GM12878 (cell line): ENCODE results near the gene RDM1. TPM values are rescaled to one million over a fixed set of nuclear protein-coding genes. Genes with fewer than 3 reads are reported as not detected.

Experiments
- BCL11A ChIP-seq: IDR thresholded peaks from 2 replicates; pipeline ENCODE4 v1.6.1; 2011; ENCODE audit warnings: low read depth, low read length
- BHLHE40 ChIP-seq, 2 experiments: fragments of 450-650 bp in 1 of 2; IDR thresholded peaks; 2 replicates each; pipeline ENCODE4 v1.6.1; 2011 to 2017; ENCODE audit warnings: low read depth in 2 of 2, borderline replicate concordance in 1 of 2, improper control_type of control experiment in 1 of 2, low read length in 1 of 2, mild to moderate bottlenecking in 1 of 2
- EED ChIP-seq: sonication (generic); IDR thresholded peaks from 2 replicates; pipeline ENCODE4 v1.6.1; 2016; ENCODE audit warnings: antibody characterized with exemption, low read depth
- KLF5 ChIP-seq: fragments of 450-650 bp; IDR thresholded peaks from 2 replicates; pipeline ENCODE4 v1.6.1; 2014; ENCODE audit warnings: mild to moderate bottlenecking; ENCODE audit not compliant: partially characterized antibody
- NFYA ChIP-seq: IDR thresholded peaks from 2 replicates; pipeline ENCODE4 v1.6.1; 2011; ENCODE audit warnings: low read depth, mild to moderate bottlenecking, low read length, improper control_type of control experiment, borderline replicate concordance
- NR2C1 ChIP-seq: fragments of 450-650 bp; IDR thresholded peaks from 2 replicates; pipeline ENCODE4 v1.6.1; 2017; ENCODE audit warnings: antibody characterized with exemption, mild to moderate bottlenecking, moderate library complexity
- PAX8 ChIP-seq: fragments of 450-650 bp; IDR thresholded peaks from 2 replicates; pipeline ENCODE4 v1.6.1; 2017; ENCODE audit warnings: mild to moderate bottlenecking, moderate library complexity
- RFX5 ChIP-seq: IDR thresholded peaks from 2 replicates; pipeline ENCODE4 v1.6.1; 2011; ENCODE audit warnings: low read depth, low read length, improper control_type of control experiment
- RUNX3 ChIP-seq: IDR thresholded peaks from 2 replicates; pipeline ENCODE4 v1.6.1; 2012; ENCODE audit warnings: low read length, inconsistent platforms
- SRF ChIP-seq, 2 experiments: IDR thresholded peaks; 2 replicates each; pipeline ENCODE4 v1.6.1; 2011; ENCODE audit warnings: low read depth in 2 of 2, low read length in 2 of 2, mild to moderate bottlenecking in 1 of 2, moderate library complexity in 1 of 2
- STAT3 ChIP-seq: IDR thresholded peaks from 2 replicates; pipeline ENCODE4 v1.6.1; 2011; ENCODE audit warnings: low read depth, low read length, improper control_type of control experiment
- SUPT20H ChIP-seq: IDR thresholded peaks from 2 replicates; pipeline ENCODE4 v1.6.1; 2011; ENCODE audit warnings: low read depth, mild to moderate bottlenecking, low read length, moderate library complexity, borderline replicate concordance; ENCODE audit not compliant: control insufficient read depth
- TAF1 ChIP-seq: IDR thresholded peaks from 2 replicates; pipeline ENCODE4 v1.6.1; 2011; ENCODE audit warnings: mild to moderate bottlenecking, low read depth, low read length, borderline replicate concordance
- YBX1 ChIP-seq: fragments of 450-650 bp; IDR thresholded peaks from 2 replicates; pipeline ENCODE4 v1.6.1; 2016; ENCODE audit warnings: antibody characterized with exemption
- ZBED1 ChIP-seq: IDR thresholded peaks from 2 replicates; pipeline ENCODE4 v1.6.1; 2016; ENCODE audit warnings: borderline replicate concordance
- polyA plus RNA-seq, 11 experiments: library from polyadenylated mRNA; depleted of rRNA in 4 of 11; unstranded in 6 of 11; stranded (reverse) in 5 of 11; fragments of >200 nt; fragmentation: Nextera tagmentation in 4 of 11; fragmentation: Illumina TruSeq in 1 of 11; extraction: Ambion mirVana in 4 of 11; extraction: Trizol in 1 of 11; gene quantifications; 1 replicate in 1 of 11; 2 replicates in 10 of 11; pipeline versions ENCODE4 v1.2.1 to v1.2.3, GENCODE V29; 2011 to 2016; ENCODE audit warnings: inconsistent platforms in 2 of 11, missing spikeins in 2 of 11, low read depth in 1 of 11
- total RNA-seq, 4 experiments: library from RNA; depleted of rRNA in 3 of 4; stranded (reverse); fragments of >200 nt in 3 of 4; fragmentation: Illumina TruSeq in 1 of 4; extraction: Trizol in 1 of 4; gene quantifications; 2 replicates each; pipeline versions ENCODE4 v1.2.1 to v1.2.3, GENCODE V29; 2013 to 2021
- TF ChIP-seq, protein P1 (sequence below): fragments of 150-350 bp; IDR thresholded peaks from 2 replicates; pipeline ENCODE4 v1.6.1; 2016; ENCODE audit warnings: low read depth, low read length
- TF ChIP-seq, protein P2 (sequence below): fragments of 450-650 bp; conservative IDR thresholded peaks from 2 replicates; pipeline ENCODE4 v1.6.1; 2017; ENCODE audit warnings: mild to moderate bottlenecking, moderate library complexity
- TF ChIP-seq, protein P3 (sequence below): fragments of 450-650 bp; IDR thresholded peaks from 2 replicates; pipeline ENCODE4 v1.6.1; 2017; ENCODE audit warnings: low read depth, mild to moderate bottlenecking, moderate library complexity
- TF ChIP-seq, protein P4 (sequence below): fragments of 450-650 bp; formaldehyde crosslinking; IDR thresholded peaks from 2 replicates; pipeline ENCODE4 v1.4.0; 2020; ENCODE audit warnings: mild to moderate bottlenecking, moderate library complexity
- TF ChIP-seq, protein P5 (sequence below): fragments of 450-650 bp; IDR thresholded peaks from 2 replicates; pipeline ENCODE4 v1.6.1; 2014; ENCODE audit warnings: mild to moderate bottlenecking

Gene RDM1
- total and polyA plus RNA-seq, 10 of the 15 experiments (the other 5 are each of a cell fraction or from before 2014, with no cell fraction given), result 5.7 to 18.4 (median 10.7) TPM

DNA sequence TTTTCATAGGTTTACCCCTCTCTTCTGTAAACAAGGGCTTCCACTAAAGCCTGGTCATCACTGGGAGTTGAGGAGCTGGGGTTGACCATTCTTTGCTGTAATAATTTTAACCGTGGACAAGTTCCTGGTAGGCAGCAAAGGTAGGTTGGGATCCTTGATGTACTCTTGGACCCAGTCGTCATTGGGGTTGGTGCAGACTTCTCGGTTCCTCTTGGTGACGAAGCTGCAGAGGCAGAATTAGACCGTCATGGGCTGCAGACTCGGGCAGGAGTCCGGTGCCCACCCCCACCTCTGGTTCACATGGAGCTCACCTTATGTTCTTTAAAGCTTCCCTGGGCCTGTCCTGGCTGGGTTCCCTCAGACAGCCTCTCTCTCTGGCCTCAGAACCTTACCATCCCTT lies 46.9 kb upstream of the RDM1 start (continued):
- TF ChIP-seq EED (no peak), RUNX3 (no peak), STAT3 (no peak), SRF (IDR thresholded peaks at IDR 0.05; ENCODE audit: low read depth in 2 of 2, low read length in 2 of 2) (no peak), NR2C1 (no peak), YBX1 (no peak), BHLHE40 (IDR thresholded peaks at IDR 0.05; ENCODE audit: borderline replicate concordance in 1 of 2, low read depth in 2 of 2, low read length in 1 of 2) (no peak), PAX8 (no peak), RFX5 (no peak), NFYA (no peak), TAF1 (no peak), ZBED1 (no peak), BCL11A (0 out of 2 replicates have a peak, but pooled peaks have one; percentile 14), SUPT20H (no peak), KLF5 (no peak)
- TF ChIP-seq, protein P1, sequence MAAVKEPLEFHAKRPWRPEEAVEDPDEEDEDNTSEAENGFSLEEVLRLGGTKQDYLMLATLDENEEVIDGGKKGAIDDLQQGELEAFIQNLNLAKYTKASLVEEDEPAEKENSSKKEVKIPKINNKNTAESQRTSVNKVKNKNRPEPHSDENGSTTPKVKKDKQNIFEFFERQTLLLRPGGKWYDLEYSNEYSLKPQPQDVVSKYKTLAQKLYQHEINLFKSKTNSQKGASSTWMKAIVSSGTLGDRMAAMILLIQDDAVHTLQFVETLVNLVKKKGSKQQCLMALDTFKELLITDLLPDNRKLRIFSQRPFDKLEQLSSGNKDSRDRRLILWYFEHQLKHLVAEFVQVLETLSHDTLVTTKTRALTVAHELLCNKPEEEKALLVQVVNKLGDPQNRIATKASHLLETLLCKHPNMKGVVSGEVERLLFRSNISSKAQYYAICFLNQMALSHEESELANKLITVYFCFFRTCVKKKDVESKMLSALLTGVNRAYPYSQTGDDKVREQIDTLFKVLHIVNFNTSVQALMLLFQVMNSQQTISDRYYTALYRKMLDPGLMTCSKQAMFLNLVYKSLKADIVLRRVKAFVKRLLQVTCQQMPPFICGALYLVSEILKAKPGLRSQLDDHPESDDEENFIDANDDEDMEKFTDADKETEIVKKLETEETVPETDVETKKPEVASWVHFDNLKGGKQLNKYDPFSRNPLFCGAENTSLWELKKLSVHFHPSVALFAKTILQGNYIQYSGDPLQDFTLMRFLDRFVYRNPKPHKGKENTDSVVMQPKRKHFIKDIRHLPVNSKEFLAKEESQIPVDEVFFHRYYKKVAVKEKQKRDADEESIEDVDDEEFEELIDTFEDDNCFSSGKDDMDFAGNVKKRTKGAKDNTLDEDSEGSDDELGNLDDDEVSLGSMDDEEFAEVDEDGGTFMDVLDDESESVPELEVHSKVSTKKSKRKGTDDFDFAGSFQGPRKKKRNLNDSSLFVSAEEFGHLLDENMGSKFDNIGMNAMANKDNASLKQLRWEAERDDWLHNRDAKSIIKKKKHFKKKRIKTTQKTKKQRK, result no peak
- TF ChIP-seq, protein P2, sequence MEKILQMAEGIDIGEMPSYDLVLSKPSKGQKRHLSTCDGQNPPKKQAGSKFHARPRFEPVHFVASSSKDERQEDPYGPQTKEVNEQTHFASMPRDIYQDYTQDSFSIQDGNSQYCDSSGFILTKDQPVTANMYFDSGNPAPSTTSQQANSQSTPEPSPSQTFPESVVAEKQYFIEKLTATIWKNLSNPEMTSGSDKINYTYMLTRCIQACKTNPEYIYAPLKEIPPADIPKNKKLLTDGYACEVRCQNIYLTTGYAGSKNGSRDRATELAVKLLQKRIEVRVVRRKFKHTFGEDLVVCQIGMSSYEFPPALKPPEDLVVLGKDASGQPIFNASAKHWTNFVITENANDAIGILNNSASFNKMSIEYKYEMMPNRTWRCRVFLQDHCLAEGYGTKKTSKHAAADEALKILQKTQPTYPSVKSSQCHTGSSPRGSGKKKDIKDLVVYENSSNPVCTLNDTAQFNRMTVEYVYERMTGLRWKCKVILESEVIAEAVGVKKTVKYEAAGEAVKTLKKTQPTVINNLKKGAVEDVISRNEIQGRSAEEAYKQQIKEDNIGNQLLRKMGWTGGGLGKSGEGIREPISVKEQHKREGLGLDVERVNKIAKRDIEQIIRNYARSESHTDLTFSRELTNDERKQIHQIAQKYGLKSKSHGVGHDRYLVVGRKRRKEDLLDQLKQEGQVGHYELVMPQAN, result no peak
- TF ChIP-seq, protein P3, sequence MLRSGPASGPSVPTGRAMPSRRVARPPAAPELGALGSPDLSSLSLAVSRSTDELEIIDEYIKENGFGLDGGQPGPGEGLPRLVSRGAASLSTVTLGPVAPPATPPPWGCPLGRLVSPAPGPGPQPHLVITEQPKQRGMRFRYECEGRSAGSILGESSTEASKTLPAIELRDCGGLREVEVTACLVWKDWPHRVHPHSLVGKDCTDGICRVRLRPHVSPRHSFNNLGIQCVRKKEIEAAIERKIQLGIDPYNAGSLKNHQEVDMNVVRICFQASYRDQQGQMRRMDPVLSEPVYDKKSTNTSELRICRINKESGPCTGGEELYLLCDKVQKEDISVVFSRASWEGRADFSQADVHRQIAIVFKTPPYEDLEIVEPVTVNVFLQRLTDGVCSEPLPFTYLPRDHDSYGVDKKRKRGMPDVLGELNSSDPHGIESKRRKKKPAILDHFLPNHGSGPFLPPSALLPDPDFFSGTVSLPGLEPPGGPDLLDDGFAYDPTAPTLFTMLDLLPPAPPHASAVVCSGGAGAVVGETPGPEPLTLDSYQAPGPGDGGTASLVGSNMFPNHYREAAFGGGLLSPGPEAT, result peak; percentile 47; the same call in 1 of the 2 replicates
- TF ChIP-seq, protein P4, sequence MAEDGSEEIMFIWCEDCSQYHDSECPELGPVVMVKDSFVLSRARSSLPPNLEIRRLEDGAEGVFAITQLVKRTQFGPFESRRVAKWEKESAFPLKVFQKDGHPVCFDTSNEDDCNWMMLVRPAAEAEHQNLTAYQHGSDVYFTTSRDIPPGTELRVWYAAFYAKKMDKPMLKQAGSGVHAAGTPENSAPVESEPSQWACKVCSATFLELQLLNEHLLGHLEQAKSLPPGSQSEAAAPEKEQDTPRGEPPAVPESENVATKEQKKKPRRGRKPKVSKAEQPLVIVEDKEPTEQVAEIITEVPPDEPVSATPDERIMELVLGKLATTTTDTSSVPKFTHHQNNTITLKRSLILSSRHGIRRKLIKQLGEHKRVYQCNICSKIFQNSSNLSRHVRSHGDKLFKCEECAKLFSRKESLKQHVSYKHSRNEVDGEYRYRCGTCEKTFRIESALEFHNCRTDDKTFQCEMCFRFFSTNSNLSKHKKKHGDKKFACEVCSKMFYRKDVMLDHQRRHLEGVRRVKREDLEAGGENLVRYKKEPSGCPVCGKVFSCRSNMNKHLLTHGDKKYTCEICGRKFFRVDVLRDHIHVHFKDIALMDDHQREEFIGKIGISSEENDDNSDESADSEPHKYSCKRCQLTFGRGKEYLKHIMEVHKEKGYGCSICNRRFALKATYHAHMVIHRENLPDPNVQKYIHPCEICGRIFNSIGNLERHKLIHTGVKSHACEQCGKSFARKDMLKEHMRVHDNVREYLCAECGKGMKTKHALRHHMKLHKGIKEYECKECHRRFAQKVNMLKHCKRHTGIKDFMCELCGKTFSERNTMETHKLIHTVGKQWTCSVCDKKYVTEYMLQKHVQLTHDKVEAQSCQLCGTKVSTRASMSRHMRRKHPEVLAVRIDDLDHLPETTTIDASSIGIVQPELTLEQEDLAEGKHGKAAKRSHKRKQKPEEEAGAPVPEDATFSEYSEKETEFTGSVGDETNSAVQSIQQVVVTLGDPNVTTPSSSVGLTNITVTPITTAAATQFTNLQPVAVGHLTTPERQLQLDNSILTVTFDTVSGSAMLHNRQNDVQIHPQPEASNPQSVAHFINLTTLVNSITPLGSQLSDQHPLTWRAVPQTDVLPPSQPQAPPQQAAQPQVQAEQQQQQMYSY (CRISPR knock-in tag), result no peak
- TF ChIP-seq, protein P5, sequence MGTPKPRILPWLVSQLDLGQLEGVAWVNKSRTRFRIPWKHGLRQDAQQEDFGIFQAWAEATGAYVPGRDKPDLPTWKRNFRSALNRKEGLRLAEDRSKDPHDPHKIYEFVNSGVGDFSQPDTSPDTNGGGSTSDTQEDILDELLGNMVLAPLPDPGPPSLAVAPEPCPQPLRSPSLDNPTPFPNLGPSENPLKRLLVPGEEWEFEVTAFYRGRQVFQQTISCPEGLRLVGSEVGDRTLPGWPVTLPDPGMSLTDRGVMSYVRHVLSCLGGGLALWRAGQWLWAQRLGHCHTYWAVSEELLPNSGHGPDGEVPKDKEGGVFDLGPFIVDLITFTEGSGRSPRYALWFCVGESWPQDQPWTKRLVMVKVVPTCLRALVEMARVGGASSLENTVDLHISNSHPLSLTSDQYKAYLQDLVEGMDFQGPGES, result no peak
